H7 (cell line): ENCODE results near the gene PNPLA7. TPM values are rescaled to one million over a fixed set of nuclear protein-coding genes. Genes with fewer than 3 reads are reported as not detected.
A peak's percentile ranks its signal among the peaks of the same experiment; 100 is the strongest.
"Not testable (repeated sequence)": the region's sequence is repeated elsewhere in the genome, so short reads cannot be mapped to it uniquely, and the experiment has no call there.

ENCODE experiments used
- DNase-seq: peaks from one replicate; pipeline ENCODE4 v3.0.0; 2012
- H3K27me3 ChIP-seq: 2 replicates; pipeline ENCODE4 v1.6.0; 2011; ENCODE audit warnings: mild to moderate bottlenecking, low read length; ENCODE audit not compliant: control insufficient read depth, insufficient read depth
- H3K36me3 ChIP-seq: replicated peaks from 2 replicates; pipeline ENCODE4 v1.5.1; 2011; ENCODE audit warnings: low read length; ENCODE audit not compliant: control insufficient read depth, insufficient read depth
- H3K4me3 ChIP-seq: 2 replicates; pipeline ENCODE4 v1.5.1; 2011; ENCODE audit warnings: low read depth, mild to moderate bottlenecking, control low read depth, low read length, moderate library complexity; ENCODE audit not compliant: insufficient read depth
- total RNA-seq: library from RNA; depleted of rRNA; stranded (reverse); fragments of >200 nt; shearing (Covaris generic); gene quantifications from 2 replicates; pipeline ENCODE4 v1.2.3, GENCODE V29; 2014

The PNPLA7 gene
- total RNA-seq, 1 experiment from 2014 or later, result 0.14 TPM

GRCh38 chr9:137558127-137558526, 7.9 kb upstream of the PNPLA7 start:
- H3K27me3 ChIP-seq, result no peaks in the 10 kb centered on the region
- peaks cover 10% of the 10 kb centered on the region for H3K36me3 ChIP-seq
- no peak for DNase-seq
- no peak overlapping the region for H3K4me3 ChIP-seq

GRCh38 chr9:137556069-137556838, 6.1 kb upstream of the PNPLA7 start:
- DNase-seq, result no peak
- H3K4me3 ChIP-seq, result no peak overlapping the region
- no peaks in the 10 kb centered on the region for H3K27me3 ChIP-seq
- H3K36me3 ChIP-seq, result peaks cover 10% of the 10 kb centered on the region

- H3K27me3 ChIP-seq, result no peaks in the 10 kb centered on the region
- no peak for DNase-seq
- peaks cover 10% of the 10 kb centered on the region for H3K36me3 ChIP-seq
Measured at GRCh38 chr9:137555179-137555578, 5.0 kb upstream of the PNPLA7 start.

GRCh38 chr9:137554349-137554748, 4.1 kb upstream of the PNPLA7 start:
- Histone ChIP-seq H3K27me3 (no peaks in the 10 kb centered on the region), H3K36me3 (peaks cover 10% of the 10 kb centered on the region), H3K4me3 (no peak overlapping the region)
- no peak for DNase-seq

More at GRCh38 chr9:137555179-137555578, 5.0 kb upstream of the PNPLA7 start:
- H3K4me3 ChIP-seq, result no peak overlapping the region

GRCh38 chr9:137553654-137554053, 3.5 kb upstream of the PNPLA7 start:
- not testable (repeated sequence) for DNase-seq, H3K27me3 ChIP-seq, H3K4me3 ChIP-seq, H3K36me3 ChIP-seq

- DNase-seq, result no peak
Measured at GRCh38 chr9:137552022-137552768, 2.0 kb upstream of the PNPLA7 start.

GRCh38 chr9:137551264-137552021, 1.2 kb upstream of the PNPLA7 start, which contains the start of gene MRPL41:
MRPL41 (plus strand) TSS chr9:137551879; CDS start chr9:137552082, 203 bp downstream.
- H3K4me3 ChIP-seq, result peak within 1 kb of the TSS; percentile 94
- H3K27me3 ChIP-seq, result no peaks in the 10 kb centered on the region
- peaks cover 6% of the 10 kb centered on the region for H3K36me3 ChIP-seq
- DNase-seq, result peak; percentile 100

More at GRCh38 chr9:137552022-137552768, 2.0 kb upstream of the PNPLA7 start:
- no peaks in the 10 kb centered on the region for H3K27me3 ChIP-seq
- peaks cover 6% of the 10 kb centered on the region for H3K36me3 ChIP-seq
- peak overlapping the region; percentile 94 for H3K4me3 ChIP-seq

GRCh38 chr9:137550958-137551263, 709 bp upstream of the PNPLA7 start:
- H3K4me3 ChIP-seq, result peak overlapping the region; percentile 62
- H3K27me3 ChIP-seq, H3K36me3 ChIP-seq: not testable (repeated sequence)
- peak; percentile 80 for DNase-seq

- no peaks in the 10 kb centered on the region for H3K27me3 ChIP-seq
- H3K4me3 ChIP-seq, result no peak overlapping the region
- no peak for DNase-seq
- no peaks in the 10 kb centered on the region for H3K36me3 ChIP-seq
Measured at GRCh38 chr9:137547687-137548543, 2.3 kb downstream of the PNPLA7 start.

GRCh38 chr9:137545123-137545522, 5.1 kb downstream of the PNPLA7 start:
- DNase-seq, result no peak
- H3K4me3 ChIP-seq, result no peak overlapping the region
- H3K36me3 ChIP-seq, result no peaks in the 10 kb centered on the region
- no peaks in the 10 kb centered on the region for H3K27me3 ChIP-seq

- no peak overlapping the region for H3K4me3 ChIP-seq
- DNase-seq, result no peak
- H3K36me3 ChIP-seq, result no peaks in the 10 kb centered on the region
- no peaks in the 10 kb centered on the region for H3K27me3 ChIP-seq
Measured at GRCh38 chr9:137544176-137544760, 5.9 kb downstream of the PNPLA7 start.

GRCh38 chr9:137543237-137543963, 6.8 kb downstream of the PNPLA7 start:
- no peaks in the 10 kb centered on the region for H3K36me3 ChIP-seq
- H3K4me3 ChIP-seq, result no peak overlapping the region
- peak; percentile 43 for DNase-seq
- no peaks in the 10 kb centered on the region for H3K27me3 ChIP-seq

GRCh38 chr9:137542486-137542885, 7.7 kb downstream of the PNPLA7 start:
- Histone ChIP-seq H3K4me3 (no peak overlapping the region), H3K36me3 (no peaks in the 10 kb centered on the region), H3K27me3 (no peaks in the 10 kb centered on the region)
- peak; percentile 49 for DNase-seq
